ENCODE data around the gene SFT2D1. TPM values are rescaled to one million over a fixed set of nuclear protein-coding genes. Genes with fewer than 3 reads are reported as not detected.

The SFT2D1 gene
- total and polyA plus RNA-seq, 2 of the 4 experiments (the other 2 are of a cell fraction): 10.2 to 45.8 TPM

GRCh38 chr6:166271376-166271765, 71.0 kb downstream of the SFT2D1 start:
- Histone ChIP-seq H3K14ac (replicated peaks; ENCODE audit: low read depth, low read length) (no peak overlapping the region), H3K18ac (ENCODE audit: low read depth, low read length) (no peak overlapping the region), H3K4me1 (ENCODE audit: control insufficient read depth, insufficient read depth, low read length) (no peaks in the 10 kb centered on the region), H3K9ac (ENCODE audit: low read depth, low read length) (no peak overlapping the region), H4K8ac (ENCODE audit: low read depth in 2 of 2, low read length in 2 of 2) (no peak overlapping the region), H3K27me3 (ENCODE audit: control insufficient read depth, insufficient read depth, low read length) (peaks cover 18% of the 10 kb centered on the region), H2AK9ac (replicated peaks; ENCODE audit: low read depth, low read length, poor library complexity) (no peak overlapping the region), H3K27ac (ENCODE audit: insufficient read depth, low read length) (no peak overlapping the region), H3K36me3 (ENCODE audit: control insufficient read depth, insufficient read depth, low read length) (no peaks in the 10 kb centered on the region), H2BK15ac (ENCODE audit: low read depth, low read length) (no peak overlapping the region), H4K20me1 (ENCODE audit: insufficient read depth, low read length) (no peaks in the 10 kb centered on the region), H3K4ac (ENCODE audit: low read depth, low read length) (no peak overlapping the region), H3K9me1 (ENCODE audit: insufficient read depth, low read length) (no peaks in the 10 kb centered on the region), H3K9me3 (ENCODE audit: control insufficient read depth, insufficient read depth, low read length) (no peaks in the 10 kb centered on the region), H2AFZ (replicated peaks; ENCODE audit: low read length, poor library complexity) (no peak overlapping the region), H2AK5ac (ENCODE audit: low read depth, low read length) (no peak overlapping the region), H3K4me3 (ENCODE audit: insufficient read depth, low read depth, low read length) (no peak overlapping the region), H2BK5ac (ENCODE audit: low read depth, low read length, poor library complexity, severe bottlenecking) (no peak overlapping the region), H4K5ac (ENCODE audit: low read depth, low read length) (no peak overlapping the region), H2BK20ac (ENCODE audit: low read depth, low read length) (no peak overlapping the region), H3K79me1 (ENCODE audit: low read depth in 1 of 2, low read length in 2 of 2) (no peaks in the 10 kb centered on the region), H3K56ac (ENCODE audit: extremely low read depth, insufficient read depth, low read length) (no peak overlapping the region), H3K23ac (ENCODE audit: low read depth, low read length) (no peak overlapping the region), H3K4me2 (ENCODE audit: low read depth, low read length) (no peak overlapping the region), H4K91ac (ENCODE audit: insufficient read depth, low read depth, low read length) (no peak overlapping the region), H2BK120ac (ENCODE audit: low read depth, low read length) (no peak overlapping the region)
- BruUV-seq (replicated peaks): no TSS peak
- in situ Hi-C loops (cut with MboI; ENCODE audit: low sequenced_read_pairs) (no loop called here), dilution Hi-C loops (cut with HindIII; ENCODE audit: low sequenced_read_pairs, unreplicated experiment) (no loop called here), intact Hi-C loops (cut with micrococcal nuclease) (loop anchor here (5.0 kb wide), 1 partner anchor 384 kb away; no protein-coding TSS in a partner anchor)
- DNase-seq (no peak), ATAC-seq (ENCODE audit: low read depth) (no peak)
- TF ChIP-seq SMC3 (IDR thresholded peaks at IDR 0.05; ENCODE audit: low read depth, low read length) (no peak), NFE2L2 (IDR thresholded peaks at IDR 0.05; ENCODE audit: low read depth, low read length) (no peak), BHLHE40 (IDR thresholded peaks at IDR 0.05; ENCODE audit: low read depth, low read length) (no peak), POLR2A (IDR thresholded peaks at IDR 0.05; ENCODE audit: low read depth, low read length) (no peak), FOS (IDR thresholded peaks at IDR 0.05; ENCODE audit: low read depth, low read length) (no peak)
- POLR2A ChIA-PET (ENCODE audit: unreplicated experiment): no interaction called here
- CTCF ChIA-PET: no interaction called here
- WGBS, 2 experiments (ENCODE audit: extremely low coverage in 2 of 2, insufficient read length in 1 of 2): 41% methylated on average over 2 of the region's 9 CpGs; no CpG with 5 or more reads in 1 of the 2 experiments
